Panc1 (cell line): ENCODE data around the gene DST. TPM values are rescaled to one million over a fixed set of nuclear protein-coding genes. Genes with fewer than 3 reads are reported as not detected.

Experiments
- ATAC-seq: fragments of 200-7000 bp; cut with Tn5 transposase; 2 replicates; pipeline ENCODE4 v1.9.1; 2020; ENCODE audit warnings: mild to moderate bottlenecking, moderate library complexity
- BruUV-seq: library from RNA; stranded (reverse); fragments of 400-500 nt; replicated peaks from 2 replicates; lab custom pipeline; 2021; lab: Mats Ljungman, UMichigan
- CTCF ChIA-PET: fragments of 300-600 bp; sonication (Branson Sonifier 250); formaldehyde crosslinking; loops from one replicate; lab custom pipeline; 2022; ENCODE audit warnings: antibody characterized with exemption; lab: Charles Lee
- POLR2A ChIA-PET: fragments of 300-600 bp; sonication (Branson Sonifier 250); formaldehyde crosslinking; loops from one replicate; lab custom pipeline; 2022; ENCODE audit warnings: antibody characterized with exemption; lab: Charles Lee
- DNase-seq: peaks from one replicate; pipeline ENCODE4 v3.0.0-alpha.2; 2010; ENCODE audit warnings: low read depth, low spot score
- H3K27ac ChIP-seq: 2 replicates; pipeline ENCODE4 v1.5.1; 2011; ENCODE audit warnings: mild to moderate bottlenecking, low read length, inconsistent platforms
- H3K27me3 ChIP-seq: fragments of 200-500 bp; sonication (Bioruptor generic); 2 replicates; pipeline ENCODE4 v1.6.0; 2014; ENCODE audit warnings: low read length, inconsistent platforms; ENCODE audit not compliant: control insufficient read depth, insufficient read depth
- H3K36me3 ChIP-seq: fragments of 200-500 bp; sonication (Bioruptor generic); 2 replicates; pipeline ENCODE4 v1.5.1; 2014; ENCODE audit warnings: inconsistent platforms, mild to moderate bottlenecking, low read length, moderate library complexity; ENCODE audit not compliant: control insufficient read depth, insufficient read depth
- H3K4me1 ChIP-seq: 2 replicates; pipeline ENCODE4 v1.5.1; 2011; ENCODE audit warnings: inconsistent platforms, mild to moderate bottlenecking, low read length, moderate library complexity; ENCODE audit not compliant: control insufficient read depth, insufficient read depth
- H3K4me3 ChIP-seq, 2 experiments: 2 replicates each; pipeline ENCODE4 v1.5.1; 2011 to 2012; ENCODE audit warnings: low read depth in 2 of 2, low read length in 2 of 2, mild to moderate bottlenecking in 2 of 2, inconsistent platforms in 1 of 2, moderate library complexity in 1 of 2
- H3K9me3 ChIP-seq: fragments of 200-500 bp; sonication (Bioruptor generic); 2 replicates; pipeline ENCODE4 v1.5.1; 2014; ENCODE audit warnings: low read depth, mild to moderate bottlenecking, inconsistent platforms, low read length, moderate library complexity; ENCODE audit not compliant: control insufficient read depth, insufficient read depth
- POLR2AphosphoS5 ChIP-seq: IDR thresholded peaks from 2 replicates; pipeline ENCODE4 v1.6.1; 2012; ENCODE audit warnings: mild to moderate bottlenecking, low read depth, low read length, moderate library complexity
- REST ChIP-seq, 2 experiments: IDR thresholded peaks; 2 replicates each; pipeline ENCODE4 v1.6.1; 2011 to 2012; ENCODE audit warnings: low read depth in 2 of 2, control low read depth in 1 of 2, low read length in 1 of 2, mild to moderate bottlenecking in 1 of 2, moderate library complexity in 1 of 2; ENCODE audit not compliant: insufficient read depth in 1 of 2
- SIN3A ChIP-seq: IDR thresholded peaks from 2 replicates; pipeline ENCODE4 v1.6.1; 2012; ENCODE audit warnings: low read depth, mild to moderate bottlenecking, low read length, moderate library complexity, borderline replicate concordance; ENCODE audit not compliant: insufficient read depth
- TCF7L2 ChIP-seq: IDR thresholded peaks from 2 replicates; pipeline ENCODE4 v1.6.1; 2011; ENCODE audit warnings: mild to moderate bottlenecking, low read depth, low read length, inconsistent platforms
- in situ Hi-C: cut with HindIII; loops from 2 replicates; pipeline ENCODE4 v1.10.0; 2016; ENCODE audit warnings: low sequenced_read_pairs, low pct_unique_long_range_greater_than_20kb
- intact Hi-C: fragments of 100-400 bp; cut with micrococcal nuclease; formaldehyde crosslinking; loops from one replicate; pipeline ENCODE4 v1.10.0; 2022; ENCODE audit not compliant: unreplicated experiment
- total RNA-seq: library from RNA; stranded (reverse); gene quantifications from one replicate; pipeline ENCODE4 v1.2.1, GENCODE V29; 2021; ENCODE audit not compliant: unreplicated experiment
- TF ChIP-seq, protein P1 (sequence below): fragments of 450-650 bp; IDR thresholded peaks from 2 replicates; pipeline ENCODE4 v1.5.1; 2017; ENCODE audit warnings: mild to moderate bottlenecking

Gene DST
- total RNA-seq, 1 experiment from 2014 or later: 230 TPM

- peaks cover 7% of the 10 kb centered on the region; the same call in 1 of the 2 replicates for H3K4me1 ChIP-seq
- no TSS peak for BruUV-seq
- no peaks in the 10 kb centered on the region for H3K27me3 ChIP-seq
- CTCF ChIA-PET: interaction anchor here (0.7 kb wide), 1 partner anchor 23 kb away, joined by 6 read pairs; no protein-coding TSS in a partner anchor
- TF ChIP-seq TCF7L2 (no peak), POLR2AphosphoS5 (no peak), REST (IDR thresholded peaks at IDR 0.05; ENCODE audit: insufficient read depth in 1 of 2, low read depth in 2 of 2, low read length in 1 of 2) (no peak), SIN3A (no peak)
- TF ChIP-seq, protein P1, sequence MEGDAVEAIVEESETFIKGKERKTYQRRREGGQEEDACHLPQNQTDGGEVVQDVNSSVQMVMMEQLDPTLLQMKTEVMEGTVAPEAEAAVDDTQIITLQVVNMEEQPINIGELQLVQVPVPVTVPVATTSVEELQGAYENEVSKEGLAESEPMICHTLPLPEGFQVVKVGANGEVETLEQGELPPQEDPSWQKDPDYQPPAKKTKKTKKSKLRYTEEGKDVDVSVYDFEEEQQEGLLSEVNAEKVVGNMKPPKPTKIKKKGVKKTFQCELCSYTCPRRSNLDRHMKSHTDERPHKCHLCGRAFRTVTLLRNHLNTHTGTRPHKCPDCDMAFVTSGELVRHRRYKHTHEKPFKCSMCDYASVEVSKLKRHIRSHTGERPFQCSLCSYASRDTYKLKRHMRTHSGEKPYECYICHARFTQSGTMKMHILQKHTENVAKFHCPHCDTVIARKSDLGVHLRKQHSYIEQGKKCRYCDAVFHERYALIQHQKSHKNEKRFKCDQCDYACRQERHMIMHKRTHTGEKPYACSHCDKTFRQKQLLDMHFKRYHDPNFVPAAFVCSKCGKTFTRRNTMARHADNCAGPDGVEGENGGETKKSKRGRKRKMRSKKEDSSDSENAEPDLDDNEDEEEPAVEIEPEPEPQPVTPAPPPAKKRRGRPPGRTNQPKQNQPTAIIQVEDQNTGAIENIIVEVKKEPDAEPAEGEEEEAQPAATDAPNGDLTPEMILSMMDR: no peak
- no peak overlapping the region for H3K4me3 ChIP-seq
- H3K27ac ChIP-seq: no peak overlapping the region
- in situ Hi-C loops (no loop called here), intact Hi-C loops (no loop called here)
- H3K36me3 ChIP-seq: no peaks in the 10 kb centered on the region
- ATAC-seq (no peak), DNase-seq (no peak)
- POLR2A ChIA-PET: interaction anchor here (0.6 kb wide), 1 partner anchor 28 kb away, joined by 3 read pairs; no protein-coding TSS in a partner anchor
- no peaks in the 10 kb centered on the region for H3K9me3 ChIP-seq
Measured at GRCh38 chr6:56660381-56660730, 17.7 kb upstream of the DST start.

GRCh38 chr6:56659721-56660380, 17.2 kb upstream of the DST start:
- intact Hi-C loops (no loop called here), in situ Hi-C loops (no loop called here)
- Histone ChIP-seq H3K9me3 (no peaks in the 10 kb centered on the region), H3K27me3 (no peaks in the 10 kb centered on the region), H3K36me3 (no peaks in the 10 kb centered on the region), H3K4me1 (peaks cover 7% of the 10 kb centered on the region; the same call in 1 of the 2 replicates), H3K4me3 (no peak overlapping the region), H3K27ac (no peak overlapping the region)
- TF ChIP-seq SIN3A (no peak), POLR2AphosphoS5 (no peak), REST (IDR thresholded peaks at IDR 0.05; ENCODE audit: insufficient read depth in 1 of 2, low read depth in 2 of 2, low read length in 1 of 2) (no peak), TCF7L2 (no peak)
- TF ChIP-seq, protein P1: no peak
- CTCF ChIA-PET: interaction anchor here (0.6 kb wide), 1 partner anchor 210 kb away, joined by 3 read pairs; no protein-coding TSS in a partner anchor
- no TSS peak for BruUV-seq
- ATAC-seq (no peak), DNase-seq (no peak)
- POLR2A ChIA-PET: no interaction called here
